Keratinocyte (primary cell): ENCODE results near the gene OR6N2.

Source experiments
- CTCF ChIP-seq, 3 experiments: IDR thresholded peaks in 1 of 3; conservative IDR thresholded peaks in 1 of 3; optimal IDR thresholded peaks in 1 of 3; 2 replicates in 2 of 3; 3 replicates in 1 of 3; pipeline versions ENCODE3 to v1.5.1; 2011; ENCODE audit warnings: low read length in 3 of 3, mild to moderate bottlenecking in 3 of 3, moderate library complexity in 2 of 3, control low read depth in 1 of 3, inconsistent platforms in 1 of 3; ENCODE audit not compliant: insufficient read depth in 2 of 3; ENCODE audit errors: extremely low read depth in 1 of 3
- EZH2 ChIP-seq: IDR thresholded peaks from one replicate; pipeline ENCODE4 v1.6.1; 2012; ENCODE audit warnings: inconsistent platforms, mild to moderate bottlenecking, low read length, moderate library complexity

- TF ChIP-seq CTCF (optimal IDR thresholded peaks at IDR 0.05 in 1 of 3, IDR thresholded peaks at IDR 0.05 in 1 of 3, conservative IDR thresholded peaks at IDR 0.05 in 1 of 3; ENCODE audit: extremely low read depth in 1 of 3, insufficient read depth in 2 of 3, low read length in 3 of 3) (no peak), EZH2 (no peak)
Measured at GRCh38 chr1:158731707-158732106, 49.3 kb downstream of the OR6N2 start.
